Activated CD4-positive, alpha-beta T cell treated with anti-CD3 and anti-CD28 coated beads, Interleukin-2, amount 10 ng/mL, durations not matched to agents 7 days and 5 days (primary cell): ENCODE measurements around the gene RTN4RL2. TPM values are rescaled to one million over a fixed set of nuclear protein-coding genes. Genes with fewer than 3 reads are reported as not detected.

ENCODE experiments used
- CTCF ChIA-PET: fragments of 350-600 bp; sonication (Branson Sonifier 250); formaldehyde crosslinking; loops from one replicate; lab custom pipeline; 2021; ENCODE audit warnings: antibody characterized with exemption; lab: Charles Lee
- POLR2A ChIA-PET: fragments of 350-600 bp; sonication (Branson Sonifier 250); formaldehyde crosslinking; loops from one replicate; lab custom pipeline; 2021; ENCODE audit warnings: antibody characterized with exemption; lab: Charles Lee
- DNase-seq: peaks from one replicate; pipeline ENCODE4 v3.0.0-alpha.2; 2020
- H3K27ac Mint-ChIP-seq: one replicate; pipeline ENCODE4 v1.8.0; 2021; ENCODE audit warnings: mild to moderate bottlenecking, moderate library complexity, mixed read lengths
- H3K27me3 Mint-ChIP-seq: one replicate; pipeline ENCODE4 v1.8.0; 2021; ENCODE audit warnings: mixed read lengths
- H3K36me3 Mint-ChIP-seq: one replicate; pipeline ENCODE4 v1.8.0; 2021; ENCODE audit warnings: low read depth, mixed read lengths
- H3K4me1 Mint-ChIP-seq: one replicate; pipeline ENCODE4 v1.8.0; 2021; ENCODE audit warnings: mixed read lengths
- H3K4me3 Mint-ChIP-seq: one replicate; pipeline ENCODE4 v1.8.0; 2021; ENCODE audit warnings: mild to moderate bottlenecking, moderate library complexity, mixed read lengths
- H3K9me3 Mint-ChIP-seq: one replicate; pipeline ENCODE4 v1.8.0; 2021; ENCODE audit warnings: mixed read lengths
- total RNA-seq, 2 experiments: library from RNA; stranded (reverse); gene quantifications; one replicate each; pipeline ENCODE4 v1.2.3, GENCODE V29; 2021

RTN4RL2 gene
- total RNA-seq, 2 experiments from 2014 or later, result 0.35 TPM; not detected in 1

DNA sequence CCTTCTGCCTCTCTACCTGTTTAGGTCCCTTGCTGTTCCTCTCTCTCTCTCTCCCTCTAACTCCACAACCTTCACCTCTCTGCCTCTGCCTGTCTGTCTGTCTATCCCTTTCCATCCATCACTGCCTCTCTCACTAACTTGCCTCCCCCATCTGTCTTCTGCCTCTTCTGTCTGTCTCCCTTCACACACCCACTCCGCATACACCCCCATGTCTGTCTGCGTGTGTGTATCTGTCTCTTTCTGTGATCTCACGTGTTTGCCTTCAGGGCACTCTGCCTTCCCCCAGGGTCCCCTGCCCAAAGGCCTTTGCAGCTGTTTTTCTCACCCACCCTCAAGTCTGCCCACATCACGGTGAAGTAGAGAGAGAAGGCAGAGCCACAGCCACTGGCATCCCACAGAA is 7.9 kb downstream of the RTN4RL2 start:
- CTCF ChIA-PET, result interaction anchor here (1.0 to 1.1 kb wide), 2 partner anchors 8 to 15 kb away, joined by 3 to 4 read pairs; no protein-coding TSS in a partner anchor
- no peak for DNase-seq
- H3K27ac Mint-ChIP-seq, result no peak overlapping the region
- POLR2A ChIA-PET, result no interaction called here
- no peaks in the 10 kb centered on the region for H3K36me3 Mint-ChIP-seq
- H3K9me3 Mint-ChIP-seq, result no peaks in the 10 kb centered on the region
- H3K4me3 Mint-ChIP-seq, result no peak overlapping the region
- peaks cover 4% of the 10 kb centered on the region for H3K4me1 Mint-ChIP-seq
- peaks cover 2% of the 10 kb centered on the region for H3K27me3 Mint-ChIP-seq

DNA sequence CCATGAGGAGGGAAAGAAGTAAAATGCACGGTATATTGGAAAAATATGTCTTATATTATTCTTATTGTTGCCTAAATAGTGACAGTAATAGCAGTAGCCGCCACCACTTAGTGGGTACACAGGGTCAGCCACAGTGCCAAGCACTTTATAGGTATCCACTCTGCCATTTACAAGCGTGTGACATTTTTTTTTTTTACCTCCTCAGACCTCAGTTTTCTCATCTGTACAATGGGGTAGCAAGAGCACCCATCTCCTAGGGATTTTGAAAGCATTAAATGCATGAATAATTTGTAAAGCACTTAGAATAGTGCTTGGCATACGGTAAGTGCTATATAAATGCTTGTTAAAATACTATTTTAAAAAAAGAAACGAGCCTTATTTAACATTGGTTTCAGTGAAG is 8.9 kb downstream of the RTN4RL2 start:
- no peak overlapping the region for H3K27ac Mint-ChIP-seq
- no peak for DNase-seq
- H3K36me3 Mint-ChIP-seq, result no peaks in the 10 kb centered on the region
- H3K9me3 Mint-ChIP-seq, result no peaks in the 10 kb centered on the region
- ChIA-PET POLR2A (no interaction called here), CTCF (no interaction called here)
- H3K4me1 Mint-ChIP-seq, result peaks cover 14% of the 10 kb centered on the region
- no peak overlapping the region for H3K4me3 Mint-ChIP-seq
- H3K27me3 Mint-ChIP-seq, result no peaks in the 10 kb centered on the region

DNA sequence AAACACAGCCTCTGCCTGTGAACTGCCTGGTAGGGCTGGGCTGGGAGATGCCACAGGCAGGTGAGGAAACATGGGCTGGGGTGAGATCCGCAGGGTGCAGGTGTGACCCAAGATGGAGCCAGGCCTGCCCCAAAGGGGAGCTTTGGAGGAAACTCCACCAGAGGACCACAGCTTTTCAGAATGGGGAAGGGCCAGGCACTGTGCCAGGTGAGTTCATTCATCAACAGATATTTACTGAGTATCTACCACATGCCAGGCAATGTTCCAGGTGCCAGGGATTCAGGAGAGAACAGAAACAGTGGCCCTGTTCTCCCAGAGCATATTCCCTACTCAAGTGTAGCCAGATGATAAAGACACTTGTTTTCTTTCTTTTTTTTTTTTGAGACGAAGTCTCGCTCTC is 11.2 kb downstream of the RTN4RL2 start:
- ChIA-PET POLR2A (no interaction called here), CTCF (interaction anchor here (1.1 kb wide), 1 partner anchor 13 kb away, joined by 4 read pairs; no protein-coding TSS in a partner anchor)
- Mint-ChIP-seq H3K4me3 (no peak overlapping the region), H3K27me3 (peaks cover 9% of the 10 kb centered on the region), H3K36me3 (no peaks in the 10 kb centered on the region), H3K27ac (no peak overlapping the region), H3K4me1 (peaks cover 33% of the 10 kb centered on the region), H3K9me3 (no peaks in the 10 kb centered on the region)
- DNase-seq, result no peak

DNA sequence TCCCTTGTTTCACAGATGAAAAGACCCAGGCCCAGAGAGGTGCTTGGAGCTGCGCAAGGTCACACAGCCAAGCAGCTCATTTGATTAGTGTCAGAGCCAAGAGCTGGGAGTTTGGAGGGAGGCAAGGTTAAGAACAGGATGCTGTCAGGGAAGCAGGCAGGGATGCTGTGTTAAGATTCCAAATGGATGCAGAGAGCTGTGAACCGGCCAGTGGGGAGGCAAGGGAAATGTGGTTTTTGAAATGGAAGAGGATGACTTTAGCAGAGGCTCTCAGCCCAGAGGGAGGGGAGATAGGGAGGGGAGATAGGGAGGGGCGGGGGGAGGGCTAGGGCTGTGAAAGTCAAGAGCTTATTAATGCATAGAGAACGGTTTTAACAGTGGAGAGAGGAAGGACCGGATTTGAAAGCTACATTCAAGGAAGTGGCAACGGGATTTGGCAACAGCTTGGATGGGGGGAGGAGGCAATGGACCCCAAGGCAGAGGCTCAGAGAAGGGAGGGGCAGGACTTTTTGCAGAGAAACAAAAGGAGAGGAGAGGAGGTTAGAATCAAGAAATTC is 13.0 kb downstream of the RTN4RL2 start:
- Mint-ChIP-seq H3K27me3 (peaks cover 25% of the 10 kb centered on the region), H3K4me3 (no peak overlapping the region), H3K4me1 (peaks cover 40% of the 10 kb centered on the region), H3K36me3 (no peaks in the 10 kb centered on the region), H3K27ac (peak overlapping the region; percentile 75), H3K9me3 (no peaks in the 10 kb centered on the region)
- no peak for DNase-seq
- ChIA-PET POLR2A (no interaction called here), CTCF (interaction anchor here (1.1 to 2.5 kb wide), 4 partner anchors 10 to 21 kb away, joined by 4 to 20 read pairs (median 8); partner anchors contain the start of gene RTN4RL2)

DNA sequence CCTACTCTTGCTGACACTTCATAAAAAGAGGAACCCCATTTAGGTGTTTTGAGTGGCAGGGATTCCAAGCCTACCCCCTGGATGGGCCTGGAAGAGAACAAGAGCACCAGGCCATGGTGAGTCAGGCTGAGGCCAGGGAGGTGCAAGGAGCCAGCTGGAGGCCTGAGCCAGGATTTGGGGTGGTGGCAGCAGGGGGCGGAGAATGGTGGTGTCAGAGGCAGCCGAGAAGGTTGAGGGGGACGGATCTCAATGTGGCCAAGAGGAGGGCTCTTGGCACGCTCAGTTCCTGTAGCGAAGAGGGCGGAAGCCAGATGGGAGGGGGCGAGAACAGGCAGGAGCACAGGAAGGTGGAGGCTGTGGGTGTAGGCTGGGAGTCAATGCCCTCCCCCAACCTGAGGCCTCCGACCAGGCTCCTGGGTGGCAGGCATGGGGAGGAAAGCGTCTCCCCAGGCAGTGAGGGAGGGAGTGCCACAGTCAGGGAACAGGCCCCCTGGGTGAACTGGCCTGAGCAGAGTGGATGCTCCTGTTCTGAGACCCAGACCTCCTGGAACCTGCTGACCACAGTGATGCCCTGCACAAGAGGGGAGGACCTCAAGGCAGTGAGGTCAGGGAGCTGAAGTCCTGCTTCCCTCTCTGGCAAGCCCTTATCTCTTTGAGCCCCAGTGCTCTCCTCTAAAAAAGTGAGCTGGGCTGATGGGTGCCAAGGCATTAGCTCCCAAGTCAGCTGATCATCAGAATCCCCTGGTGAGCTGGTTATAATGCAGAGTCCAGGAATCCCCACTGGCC is 13.9 kb downstream of the RTN4RL2 start:
- peaks cover 28% of the 10 kb centered on the region for H3K27me3 Mint-ChIP-seq
- peaks cover 40% of the 10 kb centered on the region for H3K4me1 Mint-ChIP-seq
- no peaks in the 10 kb centered on the region for H3K9me3 Mint-ChIP-seq
- ChIA-PET CTCF (interaction anchor here (1.1 to 2.5 kb wide), 4 partner anchors 8 to 19 kb away, joined by 3 to 20 read pairs (median 4); no protein-coding TSS in a partner anchor), POLR2A (no interaction called here)
- no peak overlapping the region for H3K4me3 Mint-ChIP-seq
- DNase-seq, result peak; percentile 65
- H3K36me3 Mint-ChIP-seq, result no peaks in the 10 kb centered on the region
- peak overlapping the region; percentile 75 for H3K27ac Mint-ChIP-seq

DNA sequence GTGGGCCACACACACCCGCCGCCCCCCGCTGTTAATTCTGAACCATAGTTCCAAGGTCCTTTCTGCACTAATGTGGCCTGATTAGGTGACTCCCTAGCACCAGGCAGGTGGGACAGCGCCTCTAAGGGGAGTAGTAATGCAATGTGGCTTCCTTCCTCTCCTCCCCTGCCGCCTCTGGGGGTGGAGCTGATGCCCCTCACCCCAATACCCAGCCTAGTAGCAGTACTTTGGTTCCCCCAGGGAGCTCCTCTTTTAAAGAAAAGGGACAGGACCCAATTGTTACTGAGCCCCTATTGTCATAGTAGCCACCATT is 14.4 kb downstream of the RTN4RL2 start:
- Mint-ChIP-seq H3K27ac (no peak overlapping the region), H3K4me1 (peaks cover 40% of the 10 kb centered on the region), H3K27me3 (peaks cover 28% of the 10 kb centered on the region), H3K9me3 (no peaks in the 10 kb centered on the region), H3K36me3 (no peaks in the 10 kb centered on the region), H3K4me3 (no peak overlapping the region)
- no peak for DNase-seq
- ChIA-PET CTCF (interaction anchor here (1.1 to 2.5 kb wide), 4 partner anchors 9 to 19 kb away, joined by 3 to 20 read pairs (median 4); no protein-coding TSS in a partner anchor), POLR2A (no interaction called here)

DNA sequence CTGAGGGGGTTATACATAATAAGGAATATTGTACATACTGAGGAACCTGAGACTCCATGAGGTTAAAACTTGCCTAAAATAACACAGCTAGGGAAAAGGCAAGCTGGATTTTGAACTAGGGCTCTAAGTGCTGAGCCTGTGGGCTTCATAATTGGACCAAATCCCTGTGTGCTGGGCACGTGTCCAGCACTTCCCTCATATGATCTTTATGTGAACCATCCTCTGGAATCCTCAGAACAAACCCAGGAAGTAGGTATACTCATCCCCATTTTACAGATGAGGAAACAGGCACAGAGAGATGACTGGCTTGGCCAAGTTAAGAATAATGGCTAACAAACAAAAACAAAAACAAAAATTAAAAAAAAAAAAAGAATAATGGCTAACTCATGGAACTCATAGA is 14.9 kb downstream of the RTN4RL2 start:
- Mint-ChIP-seq H3K27ac (no peak overlapping the region), H3K36me3 (no peaks in the 10 kb centered on the region), H3K27me3 (peaks cover 28% of the 10 kb centered on the region), H3K4me3 (no peak overlapping the region), H3K9me3 (no peaks in the 10 kb centered on the region), H3K4me1 (peaks cover 40% of the 10 kb centered on the region)
- ChIA-PET POLR2A (no interaction called here), CTCF (interaction anchor here (1.1 to 1.2 kb wide), 3 partner anchors 9 to 18 kb away, joined by 3 to 6 read pairs (median 3); no protein-coding TSS in a partner anchor)
- no peak for DNase-seq

DNA sequence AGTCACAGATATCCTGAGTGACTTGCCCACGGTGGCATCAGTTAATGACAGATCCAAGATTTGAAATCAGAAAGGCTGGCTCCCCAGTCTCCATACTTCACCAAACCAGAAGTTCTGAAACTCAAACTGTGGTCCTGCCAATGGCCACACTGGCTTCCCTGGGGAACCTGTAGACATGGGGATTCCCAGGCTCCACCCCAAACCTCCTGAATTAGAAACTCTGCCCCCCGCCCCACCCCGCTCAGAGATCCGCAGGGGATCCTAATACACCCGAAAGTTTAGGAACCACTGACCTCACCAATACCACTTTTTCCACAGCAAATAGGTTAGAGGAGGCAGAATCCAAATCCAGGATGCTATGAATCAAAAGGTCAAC is 15.3 kb downstream of the RTN4RL2 start:
- H3K36me3 Mint-ChIP-seq, result no peaks in the 10 kb centered on the region
- no peak for DNase-seq
- H3K27ac Mint-ChIP-seq, result no peak overlapping the region
- ChIA-PET POLR2A (no interaction called here), CTCF (interaction anchor here (1.0 to 1.2 kb wide), 4 partner anchors 8 to 18 kb away, joined by 3 to 4 read pairs (median 4); no protein-coding TSS in a partner anchor)
- H3K4me3 Mint-ChIP-seq, result no peak overlapping the region
- no peaks in the 10 kb centered on the region for H3K9me3 Mint-ChIP-seq
- peaks cover 28% of the 10 kb centered on the region for H3K27me3 Mint-ChIP-seq
- peaks cover 40% of the 10 kb centered on the region for H3K4me1 Mint-ChIP-seq

DNA sequence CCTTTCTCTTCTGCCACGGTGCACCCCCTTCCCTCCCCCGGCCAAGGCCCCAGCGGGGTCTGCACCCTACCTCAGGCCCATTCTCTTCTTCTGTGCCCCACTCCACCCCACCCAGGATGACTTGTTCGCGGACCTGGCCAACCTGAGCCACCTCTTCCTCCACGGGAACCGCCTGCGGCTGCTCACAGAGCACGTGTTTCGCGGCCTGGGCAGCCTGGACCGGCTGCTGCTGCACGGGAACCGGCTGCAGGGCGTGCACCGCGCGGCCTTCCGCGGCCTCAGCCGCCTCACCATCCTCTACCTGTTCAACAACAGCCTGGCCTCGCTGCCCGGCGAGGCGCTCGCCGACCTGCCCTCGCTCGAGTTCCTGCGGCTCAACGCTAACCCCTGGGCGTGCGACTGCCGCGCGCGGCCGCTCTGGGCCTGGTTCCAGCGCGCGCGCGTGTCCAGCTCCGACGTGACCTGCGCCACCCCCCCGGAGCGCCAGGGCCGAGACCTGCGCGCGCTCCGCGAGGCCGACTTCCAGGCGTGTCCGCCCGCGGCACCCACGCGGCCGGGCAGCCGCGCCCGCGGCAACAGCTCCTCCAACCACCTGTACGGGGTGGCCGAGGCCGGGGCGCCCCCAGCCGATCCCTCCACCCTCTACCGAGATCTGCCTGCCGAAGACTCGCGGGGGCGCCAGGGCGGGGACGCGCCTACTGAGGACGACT is 15.9 kb downstream of the RTN4RL2 start:
- peak overlapping the region; percentile 51 for H3K27ac Mint-ChIP-seq
- H3K4me3 Mint-ChIP-seq, result no peak overlapping the region
- no peaks in the 10 kb centered on the region for H3K9me3 Mint-ChIP-seq
- H3K4me1 Mint-ChIP-seq, result peaks cover 40% of the 10 kb centered on the region
- H3K27me3 Mint-ChIP-seq, result peaks cover 33% of the 10 kb centered on the region
- no peak for DNase-seq
- H3K36me3 Mint-ChIP-seq, result no peaks in the 10 kb centered on the region
- ChIA-PET POLR2A (no interaction called here), CTCF (interaction anchor here (0.6 to 1.3 kb wide), 8 partner anchors 8 to 130 kb away, joined by 3 to 4 read pairs (median 3); partner anchors contain the start of genes RTN4RL2 and UBE2L6)

DNA sequence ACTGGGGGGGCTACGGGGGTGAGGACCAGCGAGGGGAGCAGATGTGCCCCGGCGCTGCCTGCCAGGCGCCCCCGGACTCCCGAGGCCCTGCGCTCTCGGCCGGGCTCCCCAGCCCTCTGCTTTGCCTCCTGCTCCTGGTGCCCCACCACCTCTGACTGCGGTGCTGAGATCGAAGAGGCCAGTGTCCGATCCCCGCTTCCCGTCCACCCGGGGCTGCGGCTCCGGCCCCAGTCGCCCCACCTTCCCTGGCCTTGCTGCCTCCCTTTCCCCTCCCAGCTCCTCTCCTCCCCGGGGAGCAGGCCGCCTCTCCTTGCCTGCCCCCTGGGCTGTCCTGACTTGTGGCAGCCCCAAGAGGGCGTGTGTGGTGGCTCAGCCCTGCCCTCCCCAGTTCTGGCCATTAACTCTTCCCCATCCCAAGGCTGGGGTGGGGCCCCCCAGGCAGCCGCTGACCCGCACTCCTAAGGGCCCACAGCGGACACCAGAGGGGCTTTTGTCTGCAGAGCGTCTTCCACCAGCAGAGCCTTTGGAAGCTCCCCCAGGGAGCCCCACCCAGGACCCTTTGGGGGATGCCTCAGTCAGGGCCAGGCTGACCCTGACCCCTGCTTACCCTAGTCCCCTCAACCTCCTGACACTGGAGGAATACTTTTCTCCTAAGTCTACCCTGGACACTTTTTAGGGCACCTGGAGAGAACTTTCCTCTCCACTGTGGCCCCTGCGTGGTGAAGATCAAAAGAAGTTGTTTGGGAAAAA is 16.6 kb downstream of the RTN4RL2 start:
- ChIA-PET POLR2A (no interaction called here), CTCF (interaction anchor here (0.6 to 2.5 kb wide), 15 partner anchors 9 to 188 kb away, joined by 3 to 14 read pairs (median 3); partner anchors contain the start of genes RTN4RL2, TIMM10 and UBE2L6)
- Mint-ChIP-seq H3K4me1 (peaks cover 44% of the 10 kb centered on the region), H3K9me3 (no peaks in the 10 kb centered on the region), H3K36me3 (no peaks in the 10 kb centered on the region), H3K27ac (no peak overlapping the region), H3K27me3 (peaks cover 39% of the 10 kb centered on the region), H3K4me3 (no peak overlapping the region)
- DNase-seq, result no peak

DNA sequence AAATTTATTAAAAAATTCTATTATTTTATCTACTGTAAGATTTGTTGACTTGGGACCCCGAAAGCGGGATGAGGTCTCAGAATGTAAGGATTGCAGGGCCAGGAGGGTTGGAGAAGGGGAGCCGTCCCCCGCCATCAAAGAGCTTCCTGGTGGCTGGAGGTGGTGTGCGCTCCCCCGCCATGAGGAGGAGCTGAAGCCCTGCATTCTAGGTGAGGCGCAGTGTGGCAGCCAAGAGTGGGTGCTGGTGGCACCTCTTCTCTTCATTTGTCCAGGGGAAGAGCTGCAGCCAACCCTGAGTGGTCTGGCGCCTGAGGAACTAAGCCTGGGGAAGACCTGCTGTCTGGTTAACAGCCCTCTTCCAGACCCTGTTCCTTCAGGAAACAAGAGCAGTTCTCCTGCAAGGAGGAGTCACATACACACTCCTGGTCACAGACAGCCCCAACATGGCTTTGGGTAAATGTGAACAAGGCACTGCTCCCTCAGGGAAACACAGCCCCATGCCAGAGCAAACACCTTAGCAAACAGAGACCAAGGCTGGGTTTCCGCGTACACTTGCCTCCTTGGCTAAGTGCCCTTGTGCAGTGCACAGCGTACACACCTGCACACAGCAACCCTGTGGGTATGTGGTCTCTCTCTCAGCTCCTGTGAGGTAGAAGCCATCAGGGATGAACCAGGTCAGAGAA is 17.3 kb downstream of the RTN4RL2 start:
- peaks cover 43% of the 10 kb centered on the region for H3K27me3 Mint-ChIP-seq
- no peak overlapping the region for H3K27ac Mint-ChIP-seq
- no peaks in the 10 kb centered on the region for H3K36me3 Mint-ChIP-seq
- peaks cover 45% of the 10 kb centered on the region for H3K4me1 Mint-ChIP-seq
- POLR2A ChIA-PET, result no interaction called here
- no peaks in the 10 kb centered on the region for H3K9me3 Mint-ChIP-seq
- H3K4me3 Mint-ChIP-seq, result no peak overlapping the region
- CTCF ChIA-PET, result interaction anchor here (0.6 to 2.5 kb wide), 8 partner anchors 11 to 188 kb away, joined by 3 to 14 read pairs (median 4); partner anchors contain the start of gene TIMM10
- DNase-seq, result no peak
